ENCODE results near the gene NTN1.

Gene NTN1

DNA sequence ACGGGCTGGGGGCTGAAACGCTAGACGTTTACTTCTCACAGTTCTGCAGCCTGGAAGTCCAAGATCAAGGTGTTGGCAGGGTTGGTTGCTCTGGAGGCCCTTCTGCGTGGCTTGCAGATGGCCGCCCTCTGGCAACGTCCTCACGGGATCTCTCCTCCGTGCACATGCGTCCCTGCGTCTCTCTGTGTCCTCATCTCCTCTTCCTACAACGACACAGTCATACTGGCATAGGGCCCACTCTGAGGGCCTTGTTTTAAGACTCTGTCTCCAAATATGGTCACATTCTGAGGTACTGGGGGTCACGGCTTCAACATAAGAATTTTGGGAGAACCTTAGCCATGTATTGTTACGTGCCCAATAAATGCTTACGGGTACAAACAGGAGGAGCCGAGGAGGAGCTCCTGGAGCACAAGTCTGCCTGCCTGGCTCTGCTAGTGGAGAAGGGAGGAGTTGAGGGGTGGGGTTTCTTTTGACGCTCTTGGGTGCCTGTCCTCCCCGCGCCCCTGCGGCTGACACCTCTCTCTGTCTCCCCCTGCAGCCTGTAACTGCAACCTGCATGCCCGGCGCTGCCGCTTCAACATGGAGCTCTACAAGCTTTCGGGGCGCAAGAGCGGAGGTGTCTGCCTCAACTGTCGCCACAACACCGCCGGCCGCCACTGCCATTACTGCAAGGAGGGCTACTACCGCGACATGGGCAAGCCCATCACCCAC lies 141.1 kb downstream of the NTN1 start:
- Histone ChIP-seq H3K4me3 (ENCODE audit: low read length in 2 of 2) (no peak overlapping the region), H3K9me3 (ENCODE audit: control insufficient read depth in 2 of 2, low read length in 2 of 2) (peaks cover 3 to 25% of the 10 kb centered on the region in 2 donors), H3K4me1 (ENCODE audit: control insufficient read depth, insufficient read depth, low read length) (peaks cover 13% of the 10 kb centered on the region), H3K9ac (ENCODE audit: low read length in 2 of 2) (no peak overlapping the region), H3K27me3 (ENCODE audit: control insufficient read depth in 1 of 2, insufficient read depth in 2 of 2, low read length in 2 of 2) (no peaks in the 10 kb centered on the region), H3K27ac (ENCODE audit: low read length) (no peak overlapping the region), H3K36me3 (ENCODE audit: control insufficient read depth in 2 of 2, insufficient read depth in 2 of 2, low read length in 2 of 2) (peaks cover 0 to 10% of the 10 kb centered on the region in 2 donors)

DNA sequence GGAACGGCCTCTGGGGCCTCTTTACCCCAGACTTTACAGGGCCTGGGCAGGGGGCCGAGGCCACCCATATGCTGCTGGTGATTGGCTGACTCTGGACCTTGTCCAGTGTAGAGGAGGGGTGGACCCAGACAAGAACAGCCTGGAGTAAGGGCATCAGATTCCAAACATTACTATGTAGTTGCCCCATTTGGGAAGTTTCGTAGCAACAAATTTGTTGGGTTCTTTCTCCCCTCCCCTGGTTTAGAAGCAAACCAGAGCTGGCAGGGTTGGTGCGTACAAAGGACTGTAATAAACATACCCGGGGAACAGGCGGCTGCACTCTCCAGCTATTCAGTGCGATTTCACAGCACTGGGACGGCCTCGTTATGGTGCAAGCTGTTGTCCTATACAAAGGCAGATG lies 145.5 kb downstream of the NTN1 start:
- H3K9me3 ChIP-seq (ENCODE audit: control insufficient read depth in 2 of 2, low read length in 2 of 2): no peaks in the 10 kb centered on the region

DNA sequence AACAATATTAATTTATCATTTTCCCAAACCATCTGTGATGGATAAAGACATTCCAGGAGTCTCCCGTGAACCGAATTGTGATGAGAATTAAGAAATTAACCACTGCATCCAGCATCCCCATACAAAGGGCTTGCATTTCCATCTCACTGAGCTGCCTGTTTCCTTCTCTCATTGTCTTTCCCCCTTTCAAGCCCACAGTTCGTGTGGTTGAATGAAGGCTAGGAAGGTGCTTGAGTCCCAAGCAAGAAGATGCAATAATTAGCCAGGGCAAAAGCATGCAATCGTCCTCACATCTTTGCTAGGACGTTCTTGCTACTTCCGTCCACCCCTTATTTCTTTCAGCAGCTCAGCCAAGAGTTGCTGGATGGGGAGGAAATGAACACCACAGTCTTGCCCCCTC lies 146.1 kb downstream of the NTN1 start:
- no peaks in the 10 kb centered on the region for H3K27me3 ChIP-seq (ENCODE audit: control insufficient read depth in 1 of 2, insufficient read depth in 2 of 2, low read length in 2 of 2)
- peaks cover 0 to 10% of the 10 kb centered on the region in 2 donors for H3K36me3 ChIP-seq (ENCODE audit: control insufficient read depth in 2 of 2, insufficient read depth in 2 of 2, low read length in 2 of 2)
- H3K27ac ChIP-seq (ENCODE audit: low read length): no peak overlapping the region
- no peak overlapping the region for H3K9ac ChIP-seq (ENCODE audit: low read length in 2 of 2)
- no peaks in the 10 kb centered on the region for H3K4me1 ChIP-seq (ENCODE audit: control insufficient read depth, insufficient read depth, low read length)
- H3K4me3 ChIP-seq (ENCODE audit: low read length in 2 of 2): no peak overlapping the region
- no peaks in the 10 kb centered on the region for H3K9me3 ChIP-seq (ENCODE audit: control insufficient read depth in 2 of 2, low read length in 2 of 2)

More for the DNA sequence above, 145.5 kb downstream of the NTN1 start:
- no peak overlapping the region for H3K27ac ChIP-seq (ENCODE audit: low read length)
- H3K36me3 ChIP-seq (ENCODE audit: control insufficient read depth in 2 of 2, insufficient read depth in 2 of 2, low read length in 2 of 2): peaks cover 0 to 10% of the 10 kb centered on the region in 2 donors
- no peak overlapping the region for H3K9ac ChIP-seq (ENCODE audit: low read length in 2 of 2)
- H3K4me1 ChIP-seq (ENCODE audit: control insufficient read depth, insufficient read depth, low read length): no peaks in the 10 kb centered on the region
- H3K27me3 ChIP-seq (ENCODE audit: control insufficient read depth in 1 of 2, insufficient read depth in 2 of 2, low read length in 2 of 2): no peaks in the 10 kb centered on the region
- H3K4me3 ChIP-seq (ENCODE audit: low read length in 2 of 2): no peak overlapping the region

DNA sequence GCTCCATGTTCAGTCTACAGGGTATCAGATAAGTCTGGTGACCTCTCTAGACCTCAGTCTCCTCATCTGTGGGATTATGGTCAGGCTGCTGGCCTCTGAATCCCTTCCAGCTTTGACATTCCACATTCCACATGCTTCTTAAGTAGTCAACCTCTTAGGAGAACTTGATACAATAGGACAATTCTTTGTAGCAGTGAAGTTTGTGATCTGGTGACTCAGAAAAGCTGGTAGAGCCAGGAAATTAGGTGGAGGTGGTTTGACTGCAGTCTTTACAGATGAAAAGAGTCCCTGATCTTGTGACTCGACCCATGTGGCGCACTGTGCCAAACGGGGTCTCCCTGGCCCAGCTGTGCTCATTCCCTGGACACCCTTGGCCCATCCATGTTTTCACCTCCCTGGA lies 147.8 kb downstream of the NTN1 start:
- Histone ChIP-seq H3K4me3 (ENCODE audit: low read length in 2 of 2) (no peak overlapping the region), H3K27ac (ENCODE audit: low read length) (no peak overlapping the region), H3K4me1 (ENCODE audit: control insufficient read depth, insufficient read depth, low read length) (peaks cover 6% of the 10 kb centered on the region), H3K27me3 (ENCODE audit: control insufficient read depth in 1 of 2, insufficient read depth in 2 of 2, low read length in 2 of 2) (no peaks in the 10 kb centered on the region), H3K9ac (ENCODE audit: low read length in 2 of 2) (no peak overlapping the region), H3K9me3 (ENCODE audit: control insufficient read depth in 2 of 2, low read length in 2 of 2) (peaks cover 0 to 2% of the 10 kb centered on the region in 2 donors), H3K36me3 (ENCODE audit: control insufficient read depth in 2 of 2, insufficient read depth in 2 of 2, low read length in 2 of 2) (peaks cover 0 to 6% of the 10 kb centered on the region in 2 donors)

DNA sequence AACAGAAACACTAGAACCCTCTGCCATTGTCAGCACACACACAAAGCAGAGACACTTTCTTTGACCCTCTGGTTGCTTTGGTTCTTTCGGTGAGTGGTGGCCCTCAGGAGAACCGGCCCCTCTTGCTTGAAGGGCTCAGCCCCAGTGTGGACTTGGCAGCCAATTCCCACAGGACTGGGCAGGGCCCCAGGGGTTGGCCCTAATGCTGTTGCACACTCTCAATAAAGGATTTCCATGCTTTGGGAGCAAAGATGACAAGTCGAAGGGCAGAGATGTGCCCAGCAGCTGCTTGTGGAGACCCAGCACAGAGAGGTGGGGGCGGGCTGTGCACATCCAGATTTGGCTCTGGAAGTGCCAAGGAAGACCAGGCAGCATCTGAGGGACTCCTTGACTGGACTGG lies 149.0 kb downstream of the NTN1 start:
- peaks cover 13% of the 10 kb centered on the region for H3K4me1 ChIP-seq (ENCODE audit: control insufficient read depth, insufficient read depth, low read length)
- H3K27ac ChIP-seq (ENCODE audit: low read length): no peak overlapping the region
- H3K36me3 ChIP-seq (ENCODE audit: control insufficient read depth in 2 of 2, insufficient read depth in 2 of 2, low read length in 2 of 2): peaks cover 0 to 3% of the 10 kb centered on the region in 2 donors
- no peak overlapping the region for H3K9ac ChIP-seq (ENCODE audit: low read length in 2 of 2)
- no peak overlapping the region for H3K4me3 ChIP-seq (ENCODE audit: low read length in 2 of 2)
- no peaks in the 10 kb centered on the region for H3K27me3 ChIP-seq (ENCODE audit: control insufficient read depth in 1 of 2, insufficient read depth in 2 of 2, low read length in 2 of 2)
- H3K9me3 ChIP-seq (ENCODE audit: control insufficient read depth in 2 of 2, low read length in 2 of 2): peaks cover 0 to 7% of the 10 kb centered on the region in 2 donors

DNA sequence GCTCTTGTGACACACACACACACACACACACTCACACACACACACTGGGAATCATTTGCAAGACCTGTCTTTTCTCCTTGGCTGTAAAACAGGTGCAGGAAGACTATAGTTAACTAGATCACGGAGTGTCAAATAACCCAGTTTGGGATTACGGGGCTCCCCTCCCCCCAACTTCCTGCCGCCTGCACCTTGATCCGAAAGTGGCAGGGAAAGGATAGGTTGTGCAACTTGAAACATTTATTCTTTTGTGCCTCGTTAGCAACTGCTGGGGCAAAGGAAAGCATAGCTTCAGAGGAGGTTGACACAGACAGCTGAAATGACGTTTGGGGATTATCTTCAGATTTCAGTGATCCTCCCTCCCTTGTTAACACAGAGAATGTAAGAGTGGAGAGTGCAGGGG lies 149.5 kb downstream of the NTN1 start:
- Histone ChIP-seq H3K9me3 (ENCODE audit: control insufficient read depth in 2 of 2, low read length in 2 of 2) (peaks cover 0 to 7% of the 10 kb centered on the region in 2 donors), H3K9ac (ENCODE audit: low read length in 2 of 2) (no peak overlapping the region), H3K27ac (ENCODE audit: low read length) (no peak overlapping the region), H3K36me3 (ENCODE audit: control insufficient read depth in 2 of 2, insufficient read depth in 2 of 2, low read length in 2 of 2) (no peaks in the 10 kb centered on the region), H3K4me1 (ENCODE audit: control insufficient read depth, insufficient read depth, low read length) (peaks cover 13% of the 10 kb centered on the region), H3K4me3 (ENCODE audit: low read length in 2 of 2) (no peak overlapping the region), H3K27me3 (ENCODE audit: control insufficient read depth in 1 of 2, insufficient read depth in 2 of 2, low read length in 2 of 2) (no peaks in the 10 kb centered on the region)

DNA sequence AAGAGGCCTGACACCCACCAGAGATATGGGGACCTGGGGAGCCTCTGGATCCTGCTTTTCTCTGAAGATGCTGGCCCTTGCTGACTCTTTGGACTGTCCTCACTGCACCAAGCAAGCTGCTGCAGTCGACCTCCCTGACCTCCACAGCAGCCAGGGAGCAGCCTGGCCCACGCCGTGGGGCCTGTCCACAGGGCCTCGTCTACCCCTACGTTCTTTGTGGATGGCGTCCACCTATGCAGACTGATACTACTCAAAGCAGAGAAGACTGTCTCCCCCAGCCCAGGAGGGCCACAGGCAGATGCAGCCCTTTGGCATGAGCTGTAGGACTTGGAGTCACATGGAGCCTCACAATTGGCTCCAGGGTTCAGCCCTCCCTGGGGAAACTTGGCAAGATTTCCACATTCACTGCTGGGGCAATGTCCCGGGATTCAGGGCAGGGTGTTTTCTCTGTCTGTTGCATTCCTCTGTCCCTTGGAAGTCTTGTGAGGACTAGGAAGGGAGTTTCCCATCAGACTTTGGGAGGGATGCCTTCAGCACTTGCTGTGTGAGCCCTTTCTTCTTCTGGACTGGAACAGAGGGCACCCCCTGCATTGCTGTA lies 152.2 kb downstream of the NTN1 start:
- Histone ChIP-seq H3K27ac (ENCODE audit: low read length) (no peak overlapping the region), H3K9me3 (ENCODE audit: control insufficient read depth in 2 of 2, low read length in 2 of 2) (peaks cover 0 to 7% of the 10 kb centered on the region in 2 donors), H3K4me1 (ENCODE audit: control insufficient read depth, insufficient read depth, low read length) (peaks cover 21% of the 10 kb centered on the region), H3K36me3 (ENCODE audit: control insufficient read depth in 2 of 2, insufficient read depth in 2 of 2, low read length in 2 of 2) (no peaks in the 10 kb centered on the region), H3K27me3 (ENCODE audit: control insufficient read depth in 1 of 2, insufficient read depth in 2 of 2, low read length in 2 of 2) (no peaks in the 10 kb centered on the region), H3K4me3 (ENCODE audit: low read length in 2 of 2) (no peak overlapping the region), H3K9ac (ENCODE audit: low read length in 2 of 2) (no peak overlapping the region)

DNA sequence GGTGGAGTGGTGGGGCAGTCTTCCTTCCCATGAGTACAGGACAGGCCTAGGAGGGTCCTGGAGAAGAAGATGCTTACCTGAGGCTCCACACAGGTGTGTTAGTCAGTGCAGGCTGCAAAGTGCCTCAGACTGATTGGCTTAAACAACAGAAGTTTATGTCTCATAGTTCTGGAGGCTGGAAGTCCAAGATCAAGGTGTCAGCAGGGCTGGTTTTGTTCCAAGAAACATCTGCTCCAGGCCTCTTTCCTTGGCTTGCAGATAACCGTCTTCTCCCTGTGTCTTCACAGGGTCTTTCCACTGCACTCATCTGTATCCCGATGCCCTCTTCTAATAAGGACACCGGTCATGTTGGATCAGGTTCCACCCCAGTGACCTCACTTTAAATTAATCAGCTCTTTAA lies 153.0 kb downstream of the NTN1 start:
- H3K9me3 ChIP-seq (ENCODE audit: control insufficient read depth in 2 of 2, low read length in 2 of 2): peaks cover 0 to 7% of the 10 kb centered on the region in 2 donors
- H3K4me1 ChIP-seq (ENCODE audit: control insufficient read depth, insufficient read depth, low read length): peaks cover 24% of the 10 kb centered on the region
- H3K27me3 ChIP-seq (ENCODE audit: control insufficient read depth in 1 of 2, insufficient read depth in 2 of 2, low read length in 2 of 2): no peaks in the 10 kb centered on the region
- no peak overlapping the region for H3K9ac ChIP-seq (ENCODE audit: low read length in 2 of 2)
- H3K27ac ChIP-seq (ENCODE audit: low read length): no peak overlapping the region
- H3K36me3 ChIP-seq (ENCODE audit: control insufficient read depth in 2 of 2, insufficient read depth in 2 of 2, low read length in 2 of 2): no peaks in the 10 kb centered on the region
- no peak overlapping the region for H3K4me3 ChIP-seq (ENCODE audit: low read length in 2 of 2)

DNA sequence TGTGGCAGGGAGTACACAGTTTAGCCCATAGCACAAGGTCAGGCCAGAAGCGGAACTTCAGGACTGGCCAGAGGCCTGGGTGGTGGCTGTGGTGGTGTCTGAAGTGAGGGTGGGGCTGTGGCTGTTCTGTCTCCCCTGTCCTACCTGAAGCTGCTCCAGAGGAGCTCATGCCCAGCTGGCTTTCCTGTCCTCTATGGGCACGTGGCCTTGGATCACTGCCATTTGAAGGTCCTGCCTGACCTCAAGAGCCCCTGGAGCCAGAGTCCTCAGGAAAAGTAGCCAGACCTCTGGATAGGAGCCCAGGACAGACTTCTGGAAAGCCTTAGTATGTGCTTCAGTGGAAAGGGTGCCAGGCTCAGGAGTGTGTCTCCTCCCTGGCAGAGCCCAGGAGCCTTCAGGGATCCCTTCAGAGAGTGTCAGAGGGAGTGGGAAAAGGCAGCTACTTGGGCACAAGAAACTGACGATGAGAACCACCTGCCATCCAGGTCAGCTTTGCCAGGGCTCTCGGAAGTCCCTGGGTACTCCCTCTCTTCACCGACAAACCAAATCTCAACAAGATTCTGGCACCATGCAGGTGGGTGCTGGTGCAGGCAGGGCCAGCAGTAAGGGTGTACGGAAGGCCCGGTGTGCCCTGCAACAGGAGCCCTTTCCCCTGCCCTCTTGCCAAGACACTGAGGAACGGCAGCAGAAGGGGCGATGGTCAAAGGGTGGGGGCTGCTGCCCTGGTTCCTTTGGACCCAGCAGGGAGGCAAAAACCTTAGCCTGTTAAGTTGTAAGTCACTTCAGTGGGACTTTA lies 153.7 kb downstream of the NTN1 start:
- Histone ChIP-seq H3K4me3 (ENCODE audit: low read length in 2 of 2) (no peak overlapping the region), H3K4me1 (ENCODE audit: control insufficient read depth, insufficient read depth, low read length) (peaks cover 24% of the 10 kb centered on the region), H3K27ac (ENCODE audit: low read length) (no peak overlapping the region), H3K9ac (ENCODE audit: low read length in 2 of 2) (no peak overlapping the region), H3K36me3 (ENCODE audit: control insufficient read depth in 2 of 2, insufficient read depth in 2 of 2, low read length in 2 of 2) (no peaks in the 10 kb centered on the region), H3K27me3 (ENCODE audit: control insufficient read depth in 1 of 2, insufficient read depth in 2 of 2, low read length in 2 of 2) (no peaks in the 10 kb centered on the region), H3K9me3 (ENCODE audit: control insufficient read depth in 2 of 2, low read length in 2 of 2) (peaks cover 0 to 7% of the 10 kb centered on the region in 2 donors)

DNA sequence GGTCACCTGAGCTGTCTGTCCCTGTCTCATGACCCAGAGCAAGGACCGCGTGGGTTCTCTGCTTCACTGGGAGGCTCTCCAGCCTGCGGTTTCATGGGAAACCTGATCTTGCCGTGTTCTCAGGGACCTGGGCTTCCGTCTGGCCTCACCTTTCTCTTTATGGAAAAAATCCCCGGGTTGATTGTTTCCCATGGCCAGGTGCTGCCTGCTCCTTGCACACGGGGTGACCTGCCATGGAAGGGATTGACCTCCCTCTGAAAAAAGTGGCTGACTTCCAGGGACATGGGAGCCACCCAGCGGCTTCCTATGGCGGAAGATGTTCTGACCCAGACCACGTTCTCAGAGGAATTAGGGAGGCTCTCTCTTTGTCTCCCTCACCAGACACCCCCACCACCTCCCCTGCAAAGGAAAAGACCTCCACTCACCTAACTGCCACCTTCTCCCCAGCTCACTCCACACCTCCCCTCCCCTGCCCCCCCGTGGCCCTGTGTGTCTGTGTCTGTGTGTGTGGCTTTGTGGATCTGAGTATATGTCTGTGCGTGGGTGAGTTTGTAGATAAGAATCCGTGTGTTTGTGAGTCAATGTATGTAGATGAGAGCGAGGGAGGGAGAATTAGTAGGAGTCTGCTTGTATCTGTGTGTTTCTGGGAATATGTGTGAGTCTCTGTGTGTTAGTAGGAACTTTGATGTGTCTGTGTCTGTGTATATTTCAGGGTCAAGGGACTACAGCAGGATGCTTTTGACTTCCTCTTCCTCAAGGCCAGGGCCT lies 154.6 kb downstream of the NTN1 start:
- no peak overlapping the region for H3K9ac ChIP-seq (ENCODE audit: low read length in 2 of 2)
- peaks cover 0 to 7% of the 10 kb centered on the region in 2 donors for H3K9me3 ChIP-seq (ENCODE audit: control insufficient read depth in 2 of 2, low read length in 2 of 2)
- no peaks in the 10 kb centered on the region for H3K36me3 ChIP-seq (ENCODE audit: control insufficient read depth in 2 of 2, insufficient read depth in 2 of 2, low read length in 2 of 2)
- no peak overlapping the region for H3K4me3 ChIP-seq (ENCODE audit: low read length in 2 of 2)
- no peaks in the 10 kb centered on the region for H3K27me3 ChIP-seq (ENCODE audit: control insufficient read depth in 1 of 2, insufficient read depth in 2 of 2, low read length in 2 of 2)
- H3K4me1 ChIP-seq (ENCODE audit: control insufficient read depth, insufficient read depth, low read length): peaks cover 24% of the 10 kb centered on the region
- H3K27ac ChIP-seq (ENCODE audit: low read length): no peak overlapping the region

All from stomach smooth muscle (tissue), 2 donors.